Activated CD4-positive, alpha-beta memory T cell treated with anti-CD3 and anti-CD28 coated beads for 36 hours (primary cell): ENCODE data around the gene ACTR1A. TPM values are rescaled to one million over a fixed set of nuclear protein-coding genes. Genes with fewer than 3 reads are reported as not detected.

Experiments
- CTCF ChIA-PET: fragments of 350-600 bp; sonication (Branson Sonifier 250); formaldehyde crosslinking; loops from one replicate; lab custom pipeline; 2021; ENCODE audit warnings: antibody characterized with exemption, inconsistent platforms; lab: Charles Lee
- POLR2A ChIA-PET: fragments of 350-600 bp; sonication (Branson Sonifier 250); formaldehyde crosslinking; loops from one replicate; lab custom pipeline; 2021; ENCODE audit warnings: antibody characterized with exemption; lab: Charles Lee
- DNase-seq: peaks from one replicate; pipeline ENCODE4 v3.0.0-alpha.2; 2020
- H3K27ac Mint-ChIP-seq: one replicate; pipeline ENCODE4 v1.8.0; 2021; ENCODE audit warnings: mixed read lengths
- H3K27me3 Mint-ChIP-seq: one replicate; pipeline ENCODE4 v1.8.0; 2021; ENCODE audit warnings: mixed read lengths
- H3K36me3 Mint-ChIP-seq: one replicate; pipeline ENCODE4 v1.8.0; 2021; ENCODE audit warnings: mixed read lengths
- H3K4me1 Mint-ChIP-seq: one replicate; pipeline ENCODE4 v1.8.0; 2021; ENCODE audit warnings: low read depth, mixed read lengths
- H3K4me3 Mint-ChIP-seq: one replicate; pipeline ENCODE4 v1.8.0; 2021; ENCODE audit warnings: mild to moderate bottlenecking, mixed read lengths
- H3K9me3 Mint-ChIP-seq: one replicate; pipeline ENCODE4 v1.8.0; 2021; ENCODE audit warnings: mixed read lengths
- intact Hi-C: fragments of 100-400 bp; cut with micrococcal nuclease; formaldehyde crosslinking; loops from one replicate; pipeline ENCODE4 v1.15.1; 2023
- total RNA-seq, 2 experiments: library from RNA; stranded (reverse); gene quantifications; one replicate each; pipeline ENCODE4 v1.2.3, GENCODE V29; 2021

ACTR1A gene
- total RNA-seq, 2 experiments from 2014 or later, result 56.9 to 62.2 TPM

- H3K4me1 Mint-ChIP-seq, result peaks cover 12% of the 10 kb centered on the region
- no peak for DNase-seq
- no peaks in the 10 kb centered on the region for H3K9me3 Mint-ChIP-seq
- H3K27me3 Mint-ChIP-seq, result no peaks in the 10 kb centered on the region
- peaks cover 12% of the 10 kb centered on the region for H3K36me3 Mint-ChIP-seq
- ChIA-PET CTCF (interaction anchor here (1.0 to 1.4 kb wide), 3 partner anchors 8 to 72 kb away, joined by 4 to 9 read pairs (median 5); partner anchors contain the start of genes ACTR1A and SUFU), POLR2A (no interaction called here)
- no peak overlapping the region for H3K27ac Mint-ChIP-seq
- no peak overlapping the region for H3K4me3 Mint-ChIP-seq
- intact Hi-C loops, result no loop called here
Measured at GRCh38 chr10:102511583-102512274, 9.2 kb upstream of the ACTR1A start.

GRCh38 chr10:102509387-102509786 lies 6.9 kb upstream of the ACTR1A start:
- H3K9me3 Mint-ChIP-seq, result no peaks in the 10 kb centered on the region
- H3K36me3 Mint-ChIP-seq, result peaks cover 12% of the 10 kb centered on the region
- ChIA-PET POLR2A (no interaction called here), CTCF (interaction anchor here (1.4 to 3.0 kb wide), 2 partner anchors 9 to 74 kb away, joined by 3 to 18 read pairs; no protein-coding TSS in a partner anchor)
- peaks cover 27% of the 10 kb centered on the region for H3K4me1 Mint-ChIP-seq
- no peak overlapping the region for H3K4me3 Mint-ChIP-seq
- intact Hi-C loops, result no loop called here
- no peak for DNase-seq
- H3K27me3 Mint-ChIP-seq, result no peaks in the 10 kb centered on the region
- H3K27ac Mint-ChIP-seq, result no peak overlapping the region

- CTCF ChIA-PET, result interaction anchor here (0.5 to 3.0 kb wide), 3 partner anchors 8 to 339 kb away, joined by 3 to 18 read pairs (median 3); no protein-coding TSS in a partner anchor
- Mint-ChIP-seq H3K27me3 (no peaks in the 10 kb centered on the region), H3K9me3 (no peaks in the 10 kb centered on the region), H3K4me1 (peaks cover 27% of the 10 kb centered on the region), H3K36me3 (peaks cover 8% of the 10 kb centered on the region), H3K4me3 (no peak overlapping the region), H3K27ac (no peak overlapping the region)
- DNase-seq, result no peak
- POLR2A ChIA-PET, result no interaction called here
- intact Hi-C loops, result no loop called here
Measured at GRCh38 chr10:102508506-102508905, 6.0 kb upstream of the ACTR1A start.

GRCh38 chr10:102507521-102507920 lies 5.0 kb upstream of the ACTR1A start:
- H3K4me3 Mint-ChIP-seq, result no peak overlapping the region
- intact Hi-C loops, result loop anchor here (1.0 kb wide), 1 partner anchor 91 kb away; no protein-coding TSS in a partner anchor
- H3K36me3 Mint-ChIP-seq, result peaks cover 8% of the 10 kb centered on the region
- no peaks in the 10 kb centered on the region for H3K27me3 Mint-ChIP-seq
- DNase-seq, result no peak
- no peak overlapping the region for H3K27ac Mint-ChIP-seq
- POLR2A ChIA-PET, result interaction anchor here (0.6 kb wide), 1 partner anchor 900 kb away, joined by 3 read pairs; no protein-coding TSS in a partner anchor
- H3K4me1 Mint-ChIP-seq, result peaks cover 27% of the 10 kb centered on the region
- H3K9me3 Mint-ChIP-seq, result no peaks in the 10 kb centered on the region
- CTCF ChIA-PET, result interaction anchor here (1.3 to 3.0 kb wide), 2 partner anchors 25 to 76 kb away, joined by 3 to 18 read pairs; no protein-coding TSS in a partner anchor

DNA sequence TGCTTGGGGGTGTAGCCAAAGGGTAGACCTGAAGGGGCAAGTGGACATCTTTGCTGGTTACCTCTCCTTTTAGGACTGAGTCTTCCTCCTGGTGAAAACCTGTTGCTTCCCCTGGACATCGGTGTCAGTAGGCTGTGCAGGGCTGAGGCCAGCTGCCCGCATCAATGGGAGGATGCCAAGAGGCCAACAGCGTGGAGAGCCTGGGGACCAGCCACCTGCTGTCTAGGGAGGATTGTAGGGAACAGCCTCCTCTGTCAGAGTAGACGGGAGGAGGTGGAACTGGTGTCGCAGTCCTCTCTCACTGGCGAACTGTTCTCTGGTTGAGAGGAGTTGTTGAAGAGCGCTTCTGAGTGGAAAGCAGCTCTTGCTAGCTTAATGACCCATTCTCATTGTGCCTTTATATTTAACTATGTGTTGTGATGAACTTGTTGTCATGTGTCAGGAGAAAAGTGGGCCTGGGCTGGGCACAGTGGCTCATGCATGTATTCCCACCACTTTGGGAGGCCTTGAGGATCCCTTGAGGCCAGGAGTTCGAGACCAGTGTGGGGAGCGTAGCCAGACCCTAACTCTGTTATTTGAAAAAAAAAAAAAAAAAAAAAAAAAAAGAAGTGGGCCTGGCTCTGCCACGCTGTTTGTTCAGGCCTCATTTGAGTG lies 3.1 kb upstream of the ACTR1A start:
- H3K27ac Mint-ChIP-seq, result no peak overlapping the region
- CTCF ChIA-PET, result interaction anchor here (0.8 to 4.1 kb wide), 4 partner anchors 27 to 276 kb away, joined by 3 to 139 read pairs (median 12); partner anchors contain the start of gene WBP1L
- DNase-seq, result no peak
- H3K9me3 Mint-ChIP-seq, result no peaks in the 10 kb centered on the region
- peak overlapping the region; percentile 95 for H3K4me3 Mint-ChIP-seq
- intact Hi-C loops, result no loop called here
- peaks cover 18% of the 10 kb centered on the region for H3K4me1 Mint-ChIP-seq
- no peaks in the 10 kb centered on the region for H3K27me3 Mint-ChIP-seq
- POLR2A ChIA-PET, result interaction anchor here (1.9 to 3.4 kb wide), 2 partner anchors 140 to 261 kb away, joined by 7 to 14 read pairs; partner anchors contain the start of genes GBF1 and TRIM8
- H3K36me3 Mint-ChIP-seq, result peaks cover 3% of the 10 kb centered on the region

DNA sequence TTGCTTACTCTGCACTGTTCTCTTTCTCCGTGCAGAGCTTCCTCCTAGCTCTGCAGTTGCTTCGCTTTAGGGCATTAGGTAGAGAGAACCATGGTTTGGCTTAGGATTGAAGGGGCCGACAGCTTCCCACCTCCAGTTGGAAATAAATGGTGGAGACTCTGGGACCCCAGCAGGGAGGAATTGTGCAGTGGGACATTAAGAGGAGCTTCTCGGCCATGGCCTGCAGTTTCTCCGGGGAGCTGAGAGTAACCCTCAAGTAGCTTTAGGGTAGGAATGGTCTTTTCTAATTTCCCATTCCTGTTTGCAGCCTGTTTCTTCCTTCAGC lies 2.4 kb upstream of the ACTR1A start:
- Mint-ChIP-seq H3K36me3 (peaks cover 3% of the 10 kb centered on the region), H3K9me3 (no peaks in the 10 kb centered on the region), H3K27me3 (no peaks in the 10 kb centered on the region), H3K4me1 (peaks cover 18% of the 10 kb centered on the region), H3K27ac (peak overlapping the region; percentile 79), H3K4me3 (peak overlapping the region; percentile 95)
- intact Hi-C loops, result loop anchor here (5.0 kb wide), 3 partner anchors 37 to 688 kb away; partner anchors contain the start of genes CNNM2 and OGA
- ChIA-PET POLR2A (interaction anchor here (0.7 to 3.4 kb wide), 5 partner anchors 39 to 260 kb away, joined by 3 to 14 read pairs (median 7); partner anchors contain the start of genes GBF1 and TRIM8), CTCF (interaction anchor here (0.8 to 4.1 kb wide), 11 partner anchors 27 to 1490 kb away, joined by 3 to 139 read pairs (median 5); partner anchors contain the start of genes ARL3 and WBP1L)
- DNase-seq, result no peak

DNA sequence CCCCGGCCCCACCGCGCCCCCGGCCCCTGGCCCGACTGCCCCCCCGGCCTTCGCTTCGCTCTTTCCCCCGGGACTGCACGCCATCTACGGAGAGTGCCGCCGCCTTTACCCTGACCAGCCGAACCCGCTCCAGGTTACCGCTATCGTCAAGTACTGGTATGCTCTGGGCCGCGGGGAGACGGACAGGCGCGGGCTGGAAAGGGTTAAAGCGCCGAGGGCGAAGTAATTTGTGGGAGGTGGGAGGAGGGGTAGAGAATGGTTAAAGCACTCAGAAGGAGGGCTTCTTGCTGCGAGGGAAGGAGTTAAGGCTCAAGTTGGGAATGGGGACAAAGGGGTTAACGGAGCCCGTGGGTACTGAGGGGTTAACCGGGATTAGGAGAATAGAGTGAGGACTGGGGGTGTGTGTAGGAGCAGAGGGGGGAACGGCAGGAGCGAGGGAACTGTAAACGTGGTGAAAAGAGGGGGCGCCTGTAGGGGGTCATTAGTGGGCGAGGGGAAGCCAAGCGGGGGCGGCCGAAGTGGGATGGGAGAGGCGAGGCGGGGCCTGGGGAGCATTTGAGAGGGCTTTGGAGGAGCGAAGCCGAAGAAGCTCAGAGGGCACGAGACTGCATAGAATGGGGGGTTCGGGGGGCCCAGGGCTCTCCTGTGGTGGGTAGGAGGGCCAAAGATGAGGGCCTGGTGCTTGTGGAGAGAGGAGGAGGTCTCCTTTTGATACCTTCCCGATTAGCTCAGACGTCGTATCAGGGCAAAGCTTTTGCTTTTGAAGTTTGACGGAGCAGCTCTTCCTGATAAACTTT lies 1.9 kb upstream of the ACTR1A start:
- POLR2A ChIA-PET, result interaction anchor here (0.6 to 3.4 kb wide), 7 partner anchors 39 to 412 kb away, joined by 3 to 14 read pairs (median 5); partner anchors contain the start of genes GBF1 and TRIM8
- CTCF ChIA-PET, result interaction anchor here (0.5 to 4.1 kb wide), 29 partner anchors 8 to 1490 kb away, joined by 3 to 139 read pairs (median 4); partner anchors contain the start of genes ARL3, C10orf95, NFKB2 and TRIM8
- H3K27ac Mint-ChIP-seq, result peak overlapping the region; percentile 79
- H3K27me3 Mint-ChIP-seq, result no peaks in the 10 kb centered on the region
- peaks cover 1% of the 10 kb centered on the region for H3K36me3 Mint-ChIP-seq
- intact Hi-C loops, result loop anchor here (5.0 kb wide), 3 partner anchors 38 to 687 kb away; partner anchors contain the start of genes CNNM2 and OGA
- peaks cover 18% of the 10 kb centered on the region for H3K4me1 Mint-ChIP-seq
- peak; percentile 46 for DNase-seq
- no peaks in the 10 kb centered on the region for H3K9me3 Mint-ChIP-seq
- H3K4me3 Mint-ChIP-seq, result peak overlapping the region; percentile 95

- Mint-ChIP-seq H3K36me3 (no peaks in the 10 kb centered on the region), H3K27ac (peak within 1 kb of the TSS; percentile 79), H3K4me3 (peak within 1 kb of the TSS; percentile 95), H3K4me1 (peaks cover 23% of the 10 kb centered on the region), H3K9me3 (no peaks in the 10 kb centered on the region), H3K27me3 (no peaks in the 10 kb centered on the region)
- CTCF ChIA-PET, result interaction anchor here (0.5 to 4.1 kb wide), 34 partner anchors 8 to 1489 kb away, joined by 3 to 139 read pairs (median 4); partner anchors contain the start of genes C10orf95, NFKB2 and TRIM8
- intact Hi-C loops, result loop anchor here (1.0 to 5.0 kb wide), 9 partner anchors 39 to 1507 kb away; partner anchors contain the start of genes CNNM2, OGA and WBP1L
- POLR2A ChIA-PET, result interaction anchor here (0.6 to 3.4 kb wide), 6 partner anchors 40 to 413 kb away, joined by 3 to 14 read pairs (median 6); partner anchors contain the start of genes GBF1 and TRIM8
- peak; percentile 98 for DNase-seq
Measured at GRCh38 chr10:102503264-102504178, 1.0 kb upstream of the ACTR1A start, which contains the start of gene SUFU. Gene SUFU, plus strand, starts transcription at chr10:102503972. Its CDS starts 181 bp downstream, at chr10:102504153.

DNA sequence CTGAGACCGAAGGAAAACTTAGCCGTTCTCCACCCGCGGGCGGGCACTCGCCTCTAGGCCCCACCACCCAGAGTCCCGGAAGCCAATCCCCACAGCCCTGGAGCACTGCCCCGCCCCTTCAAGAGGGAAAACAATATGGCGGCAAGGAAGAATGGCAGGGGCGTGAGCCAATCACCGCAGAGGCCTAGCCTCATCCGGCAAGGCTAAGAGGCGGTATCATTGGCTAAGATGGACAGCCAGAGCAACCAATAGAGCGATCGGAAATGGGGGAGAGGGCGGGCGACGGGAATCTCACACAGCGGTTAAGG lies 529 bp downstream of the ACTR1A start:
- POLR2A ChIA-PET, result interaction anchor here (0.8 to 3.4 kb wide), 2 partner anchors 82 to 144 kb away, joined by 3 to 14 read pairs; partner anchors contain the start of gene TRIM8

More for the DNA sequence above, 529 bp downstream of the ACTR1A start:
- CTCF ChIA-PET, result interaction anchor here (0.7 to 4.1 kb wide), 10 partner anchors 10 to 272 kb away, joined by 3 to 139 read pairs (median 4); partner anchors contain the start of gene TRIM8
- peak; percentile 99 for DNase-seq
- no peak overlapping the region for H3K4me3 Mint-ChIP-seq
- H3K36me3 Mint-ChIP-seq, result no peaks in the 10 kb centered on the region
- intact Hi-C loops, result loop anchor here (1.0 to 5.0 kb wide), 13 partner anchors 40 to 1505 kb away; partner anchors contain the start of genes ARL3, BORCS7, CNNM2 and CUEDC2
- peaks cover 28% of the 10 kb centered on the region for H3K4me1 Mint-ChIP-seq
- no peaks in the 10 kb centered on the region for H3K27me3 Mint-ChIP-seq
- no peaks in the 10 kb centered on the region for H3K9me3 Mint-ChIP-seq
- no peak overlapping the region for H3K27ac Mint-ChIP-seq
